Nucleus accumbens (tissue), 56 donors: Measurements from ENCODE around the gene CCDC88C.
A peak's percentile ranks its signal among the peaks of the same experiment; 100 is the strongest.

Experiments used
- DNase-seq, 56 donors: peaks; one replicate each; lab custom pipeline; 2025; lab: John Stamatoyannopoulos, UW

Gene CCDC88C

DNA sequence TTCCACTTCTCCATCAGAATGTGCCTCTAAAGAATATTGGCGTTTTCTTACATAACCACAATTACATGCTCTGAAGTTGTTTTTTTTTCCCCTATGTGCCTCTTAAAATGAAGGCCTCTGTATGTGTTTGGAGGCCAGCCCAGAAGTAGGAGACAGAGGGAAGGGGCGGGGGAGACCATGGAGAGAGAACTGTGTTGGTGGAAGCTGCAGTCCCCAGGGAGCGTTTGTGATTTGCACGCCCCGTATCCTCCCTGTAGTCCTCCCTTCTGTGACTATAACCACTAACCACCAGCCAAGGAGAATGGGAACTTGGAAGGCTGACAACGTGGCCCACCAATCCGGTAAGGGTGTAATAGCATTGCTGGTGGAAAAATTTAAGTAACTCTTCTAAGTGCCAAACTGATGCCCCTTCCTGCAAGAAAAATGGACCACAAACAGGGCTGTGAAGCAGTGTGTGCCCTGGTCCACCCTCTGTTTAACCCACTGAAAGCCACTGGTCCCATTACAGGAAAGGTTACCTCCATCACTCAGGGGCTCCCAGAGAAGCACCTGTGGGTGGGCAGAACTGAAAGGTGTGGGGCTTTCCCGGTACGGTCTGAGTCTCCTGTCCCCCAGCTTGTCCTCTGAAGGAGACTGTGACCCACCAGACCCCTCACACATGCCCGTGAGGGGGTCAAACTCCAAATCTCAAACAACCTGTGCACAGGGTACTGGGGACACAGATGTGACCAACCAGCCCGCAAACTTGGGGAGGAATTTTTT is 36.8 kb downstream of the CCDC88C start:
- DNase-seq = peak in 7 of 56 donors; percentile 9 to 51 (median 33)

DNA sequence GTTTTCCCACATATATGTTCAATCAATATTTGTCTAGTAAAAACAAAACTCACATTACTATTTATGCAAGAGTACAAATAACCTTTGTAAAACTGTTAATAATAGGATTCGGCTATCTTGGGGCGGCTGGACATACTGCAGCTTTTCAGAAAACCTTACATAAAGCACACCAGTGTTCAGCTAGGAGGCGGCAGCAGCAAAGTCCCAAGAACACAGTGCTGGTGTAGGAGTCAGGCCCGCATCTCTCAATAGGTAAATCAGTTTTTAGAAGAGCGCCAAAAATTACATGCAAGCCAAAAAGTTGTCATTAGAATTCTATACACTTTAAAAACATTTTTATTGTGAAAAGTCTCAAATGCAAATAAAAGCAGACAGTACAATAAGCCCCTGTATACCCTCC is 37.5 kb downstream of the CCDC88C start:
- no peak for DNase-seq

DNA sequence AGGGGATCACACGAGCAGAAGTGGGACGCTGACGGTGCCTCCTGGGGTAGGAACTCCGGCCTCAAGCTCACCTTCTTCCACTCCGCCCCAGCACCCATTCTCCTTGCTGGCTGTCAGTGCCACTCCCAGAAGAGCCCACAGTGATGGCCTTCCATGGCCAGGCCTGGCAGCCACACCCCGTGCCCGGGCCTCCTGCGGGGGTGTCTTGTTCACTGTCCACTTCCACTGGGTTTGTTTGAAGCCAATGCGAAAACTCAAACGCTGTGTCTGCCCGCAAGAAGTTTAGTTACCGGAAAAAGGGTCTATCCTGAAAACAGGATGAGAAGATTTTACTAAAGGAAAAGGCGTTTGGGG is 38.1 kb downstream of the CCDC88C start:
- DNase-seq = no peak

DNA sequence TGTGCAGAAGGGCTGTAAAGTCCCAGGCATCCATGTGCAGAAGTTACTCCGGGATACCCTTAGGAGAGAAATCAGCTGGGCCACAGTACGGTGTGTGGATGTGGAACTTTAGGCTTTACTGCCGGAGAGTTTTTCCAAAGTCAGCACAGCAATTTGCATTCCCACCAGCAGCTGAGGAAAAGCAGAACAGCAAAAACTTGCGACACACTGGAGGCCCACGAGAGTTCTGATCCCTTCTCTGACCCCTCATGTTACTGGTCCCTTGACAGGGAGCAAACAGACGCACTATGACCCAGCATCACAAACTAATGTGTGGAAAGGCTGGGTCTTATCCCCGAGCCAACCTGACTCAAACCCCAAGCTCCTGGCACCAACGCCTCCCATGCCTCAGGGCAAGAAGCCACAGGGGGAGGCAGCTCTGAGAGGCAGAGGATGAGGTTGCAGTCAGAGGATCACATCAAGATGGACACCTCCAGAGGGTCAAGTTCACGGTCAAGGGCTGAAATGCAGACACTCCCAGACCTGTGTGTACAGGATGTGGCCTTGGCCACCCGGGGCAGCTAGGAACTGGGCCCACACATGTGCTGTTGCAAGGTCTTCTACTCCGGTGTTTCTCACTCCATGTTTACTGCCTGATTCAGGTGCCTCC is 38.6 kb downstream of the CCDC88C start:
- no peak for DNase-seq

DNA sequence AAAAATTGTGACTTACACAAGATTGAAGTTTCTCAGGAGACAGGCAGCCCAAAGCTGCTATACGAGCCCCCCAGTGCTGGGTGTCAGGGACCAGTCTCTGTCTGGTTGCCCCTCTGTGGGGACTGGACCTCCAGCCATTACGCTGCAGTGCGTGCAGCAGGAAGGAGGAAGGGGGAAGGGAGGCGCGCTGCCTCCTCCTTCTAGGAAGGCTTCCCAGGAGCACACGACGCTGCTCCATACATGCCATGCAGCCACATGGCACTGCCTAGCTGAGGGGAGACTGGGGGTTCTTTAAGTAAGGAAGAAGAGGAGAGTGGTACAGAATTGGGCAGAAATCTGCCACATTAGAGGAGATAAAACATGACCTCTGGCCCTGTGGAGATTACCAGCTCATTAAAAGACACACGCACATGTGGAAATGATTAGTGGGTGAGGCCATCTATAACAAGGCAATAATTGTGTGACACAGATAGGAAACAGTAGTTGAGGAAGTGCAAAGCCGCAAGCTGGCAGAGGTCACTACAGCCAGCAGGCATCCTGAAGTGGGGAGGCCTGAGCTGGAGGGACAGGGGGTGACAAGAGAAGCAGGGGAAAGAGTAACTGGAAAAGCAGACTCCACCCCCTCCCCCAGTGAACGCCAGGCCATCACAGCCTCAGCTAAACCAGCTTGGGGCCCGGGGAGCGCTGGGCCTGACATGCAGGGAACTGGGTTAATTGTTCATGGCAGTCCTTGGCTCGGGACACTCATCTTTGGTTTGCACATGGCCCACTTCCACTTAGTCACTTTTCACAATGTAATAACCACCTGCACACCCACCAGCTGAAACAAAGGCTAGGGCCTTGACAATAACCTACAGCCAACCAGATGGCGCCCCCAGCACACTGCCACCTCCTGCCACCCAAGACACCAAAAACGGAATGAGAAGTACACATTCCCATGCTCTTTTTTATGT is 39.6 kb downstream of the CCDC88C start:
- DNase-seq = no peak

DNA sequence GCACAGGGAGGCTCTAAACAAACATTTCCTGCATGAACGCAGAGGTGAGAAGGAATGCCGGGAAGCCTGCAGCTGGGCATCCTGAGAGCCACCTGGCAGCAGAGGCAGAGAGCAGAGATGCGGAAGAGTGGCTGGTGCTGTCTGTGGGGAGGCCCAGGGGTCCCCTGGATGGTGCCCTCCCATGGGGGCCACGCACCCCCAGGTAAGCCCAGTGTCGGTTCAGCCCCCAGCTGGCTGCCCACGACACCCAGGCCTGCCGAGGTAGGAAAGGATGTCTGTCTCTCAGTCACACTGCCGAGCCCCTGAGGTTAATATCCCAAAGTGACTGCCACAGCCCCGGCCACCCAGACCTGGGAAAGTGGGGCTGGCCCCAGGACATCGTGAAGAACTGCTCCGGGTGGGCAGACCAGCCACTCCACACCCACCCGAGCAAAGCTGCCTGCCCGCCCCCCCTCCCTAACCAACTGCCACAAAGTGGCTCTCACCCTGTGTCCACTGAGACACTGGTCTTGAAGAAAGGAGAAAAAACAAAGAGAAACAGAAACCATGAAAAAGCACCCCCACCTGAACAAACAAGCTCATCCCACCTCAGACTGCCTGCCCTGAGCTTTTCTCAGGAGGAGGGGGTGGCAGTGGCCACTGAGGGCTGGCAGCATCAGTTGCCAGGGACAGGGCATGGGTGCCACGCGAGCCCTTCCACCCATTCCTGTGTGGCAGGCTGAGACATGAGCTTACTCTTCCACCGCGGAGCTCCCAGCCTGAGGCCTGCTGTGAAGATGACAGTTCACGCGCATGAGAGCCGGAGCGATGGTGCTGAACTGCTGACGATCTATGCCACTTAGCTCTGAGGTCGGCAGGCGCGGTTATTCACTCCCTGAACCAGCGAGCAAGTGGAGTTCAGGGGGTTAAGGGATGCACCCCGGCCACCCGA is 40.8 kb downstream of the CCDC88C start:
- DNase-seq = peak in 2 of 56 donors; percentile 30 to 41

DNA sequence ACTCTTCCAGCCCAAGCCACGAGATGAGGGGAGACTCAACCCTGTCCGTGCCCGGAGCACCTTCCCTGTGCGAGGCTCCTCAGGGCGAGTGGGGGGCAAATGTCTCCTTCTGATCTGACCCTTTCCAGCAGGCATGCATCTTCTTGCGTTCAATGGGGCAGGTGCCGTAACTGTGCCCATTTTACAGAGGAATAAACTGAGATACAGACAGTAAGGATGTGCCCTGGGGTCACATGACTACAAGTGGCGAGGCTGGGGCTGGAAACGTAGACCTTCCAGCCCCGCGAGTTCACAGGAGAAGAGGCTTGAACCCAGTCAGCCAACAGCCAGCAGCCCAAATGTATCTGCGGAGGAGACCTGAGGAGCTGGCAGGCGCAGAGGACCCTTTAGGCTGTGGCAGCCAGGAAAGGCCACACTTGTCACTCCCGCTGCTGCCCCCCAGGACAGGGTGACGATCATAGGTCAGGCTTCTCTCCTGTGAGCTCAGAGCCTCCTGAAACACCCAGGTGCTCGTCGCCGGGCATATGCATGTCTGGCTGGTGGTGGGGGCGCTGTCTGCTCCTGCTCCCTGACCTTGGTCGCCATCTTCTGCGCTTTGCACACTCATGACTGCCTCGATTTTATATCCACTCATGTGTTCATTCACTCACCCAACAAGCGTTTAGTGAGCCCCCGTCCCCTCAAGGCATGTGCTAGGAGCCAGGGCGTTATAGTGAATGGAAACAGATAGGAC is 41.7 kb downstream of the CCDC88C start:
- no peak for DNase-seq

DNA sequence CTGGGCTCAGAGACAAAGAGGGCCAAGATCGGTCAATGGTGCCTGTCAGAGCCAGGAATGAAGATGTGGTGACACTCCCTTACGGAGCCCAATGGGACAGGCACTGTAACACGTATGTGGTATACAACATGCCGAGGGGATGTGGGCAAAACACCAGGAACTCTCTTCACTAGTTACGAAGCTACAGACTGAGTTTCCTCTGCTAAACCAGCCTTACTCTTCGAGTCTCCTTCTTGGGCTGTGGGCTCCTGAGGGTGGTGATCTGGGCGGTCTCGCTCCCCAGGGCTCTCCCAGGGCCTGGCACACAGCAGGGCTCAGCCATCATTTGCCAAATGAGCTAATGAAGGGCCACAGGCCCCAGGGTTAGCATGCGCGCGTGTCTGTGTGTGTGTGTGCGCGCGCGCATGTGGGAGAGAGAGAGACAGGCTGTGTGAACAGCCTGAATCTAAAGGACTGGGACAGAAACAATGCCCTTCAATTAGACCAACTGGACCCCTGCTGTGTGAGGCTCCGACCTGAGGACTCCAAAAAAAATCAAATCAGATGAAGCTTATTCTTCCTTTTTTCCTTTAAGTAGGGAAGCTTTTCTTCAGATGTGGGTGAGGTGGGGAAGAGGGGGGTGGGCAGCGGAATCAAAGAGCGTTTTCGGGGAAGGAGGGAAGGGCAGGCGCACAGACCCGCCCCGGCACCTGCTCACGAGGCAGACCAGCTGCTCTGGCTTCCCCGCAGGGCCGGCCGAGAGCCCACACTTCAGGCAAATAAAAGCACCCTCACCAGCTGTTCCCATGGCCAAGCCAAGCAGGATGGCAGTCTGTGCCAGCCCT is 42.5 kb downstream of the CCDC88C start:
- DNase-seq = peak in 5 of 56 donors; percentile 11 to 45 (median 33)

DNA sequence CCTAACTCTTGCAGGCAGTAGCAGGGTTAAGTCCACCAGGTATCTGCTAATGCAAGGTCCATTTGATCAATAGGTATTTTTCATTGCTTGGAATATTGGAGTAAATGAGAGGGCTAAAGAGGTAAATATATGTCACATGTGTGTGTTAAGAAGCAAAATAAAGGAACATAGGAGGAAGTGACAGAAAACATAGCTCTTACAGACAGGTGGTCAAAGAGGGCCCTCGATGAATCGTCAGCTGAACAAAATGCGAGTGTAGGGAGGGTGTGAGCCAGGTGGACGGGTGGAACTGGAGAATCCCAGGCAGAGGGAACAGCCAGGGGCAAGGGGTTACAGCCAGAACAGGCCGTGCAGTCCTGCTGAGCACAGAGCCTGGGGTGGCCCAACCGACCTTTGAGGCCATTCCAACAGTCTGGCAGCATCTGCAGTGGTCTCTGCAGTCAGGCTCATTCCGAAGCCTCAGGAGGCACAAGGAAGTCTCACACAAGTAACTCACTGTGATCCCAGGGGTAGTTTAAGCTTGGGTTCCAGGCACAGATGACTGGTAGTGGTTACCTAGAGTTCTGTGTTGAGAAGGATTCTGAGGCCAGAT is 43.2 kb downstream of the CCDC88C start:
- no peak for DNase-seq

DNA sequence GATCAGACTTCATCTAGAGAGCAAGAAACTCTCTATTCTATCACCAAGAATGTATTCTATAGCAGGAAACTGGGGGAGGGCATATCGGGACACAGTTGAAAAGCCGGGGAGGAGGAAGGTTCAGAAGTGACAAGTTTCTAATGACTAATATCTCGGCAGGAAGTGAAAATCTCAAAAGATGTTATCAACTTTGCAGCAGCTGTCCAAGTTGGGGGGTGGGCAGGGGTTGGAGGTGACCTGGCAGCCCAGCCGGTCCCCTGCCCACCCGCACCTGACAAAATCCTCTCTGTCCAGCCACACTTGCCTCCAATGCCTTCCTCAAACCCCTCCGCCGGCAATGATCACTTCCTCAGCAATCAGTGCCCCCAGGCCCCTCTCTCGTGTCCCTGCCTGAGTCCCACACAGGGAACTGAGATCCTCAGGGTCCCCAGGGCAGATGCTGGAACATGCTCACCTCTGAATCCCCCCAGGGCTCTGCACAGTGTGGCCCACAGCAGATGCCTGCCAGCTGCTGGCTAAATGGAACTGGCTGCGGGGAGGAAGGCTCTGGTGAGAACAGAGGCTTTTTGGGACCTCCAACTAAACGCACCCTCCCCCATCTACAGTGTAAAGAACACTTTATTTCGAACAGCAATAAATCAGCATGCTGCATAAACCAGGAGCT is 43.9 kb downstream of the CCDC88C start:
- DNase-seq = peak in 2 of 56 donors; percentile 26 to 34

DNA sequence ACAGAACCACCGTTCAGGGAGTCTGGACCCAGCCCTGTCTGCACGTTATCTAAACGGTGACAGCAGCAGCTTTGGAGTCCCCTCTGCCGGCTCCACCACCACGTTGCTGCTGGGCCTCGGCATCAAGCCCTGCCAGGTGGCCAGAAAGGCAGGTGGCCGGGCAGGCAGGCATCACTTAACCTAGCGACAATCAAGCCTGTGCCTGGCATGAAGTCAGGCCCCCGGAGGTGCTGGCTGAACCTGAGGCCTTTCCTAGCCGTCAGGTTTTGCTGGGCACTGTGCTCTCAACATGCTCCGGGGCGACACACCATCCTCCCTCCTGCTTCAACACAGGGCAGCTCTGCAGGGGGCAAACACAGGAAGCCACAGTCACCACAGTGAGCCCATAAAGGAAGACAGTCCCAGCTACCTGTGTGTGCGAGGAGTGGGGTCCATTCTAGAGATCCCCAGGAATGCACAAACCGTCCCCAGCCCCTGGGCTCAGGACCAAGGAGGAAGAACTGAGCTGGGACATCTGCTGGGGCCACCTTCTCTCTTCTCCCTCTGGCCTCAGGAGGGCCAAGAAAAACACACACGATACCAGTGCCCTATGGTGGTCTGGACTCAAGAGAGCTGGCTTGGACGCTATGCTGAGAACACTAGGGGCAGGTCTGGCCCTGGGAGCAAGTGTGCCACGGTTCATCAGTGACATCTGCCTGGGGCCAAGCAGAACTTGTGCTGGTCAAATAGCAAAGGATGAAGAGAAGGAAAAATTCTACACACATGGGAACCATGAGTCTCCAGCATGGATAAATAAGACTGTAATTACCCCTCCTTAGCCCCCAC is 44.7 kb downstream of the CCDC88C start:
- DNase-seq = no peak

DNA sequence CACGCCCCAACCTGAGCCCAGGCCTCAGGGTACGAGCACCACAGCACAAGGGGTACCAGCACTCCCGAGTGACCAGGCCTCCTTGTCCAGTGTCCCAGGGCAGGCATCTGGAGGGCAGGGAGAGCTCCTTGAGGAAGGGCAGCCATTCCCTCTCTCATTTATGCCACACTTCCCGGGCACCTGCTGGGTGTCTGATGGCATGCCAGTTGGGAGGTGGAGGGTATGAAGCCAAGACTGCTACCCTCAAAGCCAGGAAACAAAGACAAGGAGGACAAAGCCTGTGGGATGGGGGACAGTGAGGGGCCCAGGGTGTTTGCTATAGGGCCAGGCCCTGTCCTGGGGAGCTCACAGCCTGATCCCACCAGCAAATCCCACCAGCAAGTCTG is 45.6 kb downstream of the CCDC88C start:
- DNase-seq = no peak

DNA sequence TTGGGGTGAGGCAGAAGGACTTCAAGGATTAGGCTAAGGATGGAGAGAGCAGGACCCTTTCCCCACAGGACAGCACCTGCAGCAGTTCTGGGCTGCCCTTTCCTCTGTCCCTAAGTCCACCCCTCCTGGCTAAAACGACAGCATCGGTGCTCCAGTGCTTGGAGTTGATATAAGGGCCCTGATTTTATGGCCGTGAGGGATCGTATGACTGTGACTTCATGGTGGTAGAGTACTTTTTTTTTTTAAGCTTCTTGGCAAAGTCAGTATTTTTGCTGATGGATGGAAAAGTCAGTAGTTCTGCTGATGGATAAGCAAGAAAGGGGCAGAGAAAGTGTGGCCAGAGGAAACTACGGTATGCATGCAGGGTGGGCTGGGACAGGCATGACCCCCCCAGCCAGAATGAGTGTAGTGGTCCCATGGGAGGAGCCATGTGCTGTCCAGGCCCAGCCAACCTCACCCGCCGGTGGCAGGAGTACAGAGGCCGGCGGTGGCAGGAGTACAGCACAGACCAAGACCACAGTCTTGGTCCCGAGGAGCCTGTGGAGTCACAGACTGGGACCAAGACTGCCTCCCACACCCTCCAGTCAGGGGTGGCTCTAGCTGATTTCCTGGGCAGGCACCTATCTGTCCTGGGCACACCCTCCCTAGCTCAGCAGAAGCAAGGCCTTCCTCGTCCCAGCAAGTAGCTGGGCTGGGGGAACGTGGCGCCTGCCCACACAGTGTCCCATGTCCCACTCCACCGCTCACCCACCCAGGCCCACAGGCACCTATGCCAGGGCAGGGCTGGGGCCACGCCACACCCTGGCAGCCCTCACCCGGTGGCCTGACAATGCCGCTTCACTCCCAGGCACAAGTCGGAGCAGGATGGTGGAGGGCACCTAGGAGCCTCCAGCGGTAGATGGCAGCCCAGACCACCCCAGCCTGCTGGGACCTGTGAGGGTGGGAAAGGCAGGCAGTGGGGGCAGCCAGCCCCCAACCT is 46.3 kb downstream of the CCDC88C start:
- no peak for DNase-seq

DNA sequence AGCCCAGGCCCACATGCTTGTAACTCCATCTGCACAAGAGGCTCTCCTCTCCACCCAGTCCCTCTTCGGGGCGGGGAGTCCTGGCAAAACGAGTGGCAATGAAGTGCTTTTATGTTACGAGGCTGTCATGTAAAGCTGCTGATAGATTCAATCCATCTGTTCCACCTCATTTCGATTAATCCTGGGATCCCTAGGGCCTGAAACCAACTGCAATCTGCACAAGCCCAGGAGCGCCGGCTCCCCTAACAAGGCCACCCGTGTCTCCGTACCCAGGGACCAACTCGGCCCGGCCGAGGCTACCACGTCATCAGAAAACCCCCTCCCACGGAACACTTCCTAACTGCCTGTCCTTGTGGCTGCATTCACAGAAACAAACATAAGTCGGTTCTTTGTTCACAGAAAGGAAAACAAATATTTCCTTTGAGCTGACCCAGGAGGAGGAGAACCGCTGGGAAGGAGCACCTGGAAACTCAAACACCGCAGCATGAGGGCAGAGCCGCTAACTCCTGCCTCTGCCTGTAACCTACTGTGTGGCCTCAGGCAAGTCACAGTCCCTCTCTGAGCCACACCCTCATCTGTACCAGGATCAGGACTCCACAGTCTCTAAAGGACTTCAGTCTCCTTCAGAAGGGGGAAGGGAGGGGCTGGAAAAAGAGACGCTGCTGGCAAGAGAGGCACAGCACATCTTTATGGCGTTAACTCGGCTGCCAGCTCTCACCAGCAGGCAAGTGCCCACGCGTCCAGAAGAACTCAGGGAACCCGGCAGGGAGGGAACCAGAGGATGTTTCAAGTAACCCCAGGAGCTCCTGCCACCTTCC is 47.8 kb downstream of the CCDC88C start:
- peak in 1 of 56 donors; percentile 28 for DNase-seq
